GM23248 (cell line): Measurements from ENCODE around the gene SH2D3C.

Experiments used
- EZH2 ChIP-seq: fragments of 200-600 bp; sonication (generic); IDR thresholded peaks from 2 replicates; pipeline ENCODE4 v1.6.1; 2018; ENCODE audit warnings: antibody characterized with exemption, mild to moderate bottlenecking; ENCODE audit not compliant: insufficient read depth, poor library complexity, severe bottlenecking
- EZH2phosphoT487 ChIP-seq: fragments of 200-600 bp; sonication (generic); IDR thresholded peaks from 2 replicates; pipeline ENCODE4 v1.6.1; 2018; ENCODE audit warnings: antibody characterized with exemption, moderate library complexity, mild to moderate bottlenecking, low read depth; ENCODE audit not compliant: insufficient read depth

- TF ChIP-seq EZH2 (no peak), EZH2phosphoT487 (no peak)
Measured at GRCh38 chr9:127744398-127745110, 33.9 kb downstream of the SH2D3C start.
